Osteocyte (in vitro differentiated cells): ENCODE data around the gene ADAMTS7. TPM values are rescaled to one million over a fixed set of nuclear protein-coding genes. Genes with fewer than 3 reads are reported as not detected.
"Not testable (repeated sequence)": the region's sequence is repeated elsewhere in the genome, so short reads cannot be mapped to it uniquely, and the experiment has no call there.

Experiments used
- DNase-seq: peaks from one replicate; pipeline ENCODE4 v3.0.0; 2021; ENCODE audit warnings: mixed read lengths; ENCODE audit not compliant: unreplicated experiment; ENCODE audit errors: extremely low spot score
- H3K27ac Mint-ChIP-seq: one replicate; pipeline ENCODE4 v1.8.0; 2021; ENCODE audit warnings: mild to moderate bottlenecking, mixed read lengths; ENCODE audit not compliant: unreplicated experiment
- H3K27me3 Mint-ChIP-seq: one replicate; pipeline ENCODE4 v1.8.0; 2021; ENCODE audit warnings: mixed read lengths; ENCODE audit not compliant: unreplicated experiment
- H3K36me3 Mint-ChIP-seq: one replicate; pipeline ENCODE4 v1.8.0; 2021; ENCODE audit warnings: mixed read lengths; ENCODE audit not compliant: unreplicated experiment
- H3K4me1 Mint-ChIP-seq: one replicate; pipeline ENCODE4 v1.8.0; 2021; ENCODE audit warnings: mixed read lengths; ENCODE audit not compliant: unreplicated experiment
- H3K4me3 Mint-ChIP-seq: one replicate; pipeline ENCODE4 v1.8.0; 2021; ENCODE audit warnings: mild to moderate bottlenecking, moderate library complexity, mixed read lengths; ENCODE audit not compliant: unreplicated experiment
- H3K9me3 Mint-ChIP-seq: one replicate; pipeline ENCODE4 v1.8.0; 2021; ENCODE audit warnings: mixed read lengths; ENCODE audit not compliant: unreplicated experiment
- CTCF ChIP-seq: fragments of 200-600 bp; sonication (generic); IDR thresholded peaks from 2 replicates; pipeline ENCODE4 v1.5.0; 2021; ENCODE audit warnings: antibody characterized with exemption, mild to moderate bottlenecking, moderate library complexity
- total RNA-seq: library from RNA; stranded (reverse); gene quantifications from 2 replicates; pipeline ENCODE4 v1.2.1, GENCODE V29; 2021

ADAMTS7 gene
- total RNA-seq, 1 donor from 2014 or later, result 193 TPM

DNA sequence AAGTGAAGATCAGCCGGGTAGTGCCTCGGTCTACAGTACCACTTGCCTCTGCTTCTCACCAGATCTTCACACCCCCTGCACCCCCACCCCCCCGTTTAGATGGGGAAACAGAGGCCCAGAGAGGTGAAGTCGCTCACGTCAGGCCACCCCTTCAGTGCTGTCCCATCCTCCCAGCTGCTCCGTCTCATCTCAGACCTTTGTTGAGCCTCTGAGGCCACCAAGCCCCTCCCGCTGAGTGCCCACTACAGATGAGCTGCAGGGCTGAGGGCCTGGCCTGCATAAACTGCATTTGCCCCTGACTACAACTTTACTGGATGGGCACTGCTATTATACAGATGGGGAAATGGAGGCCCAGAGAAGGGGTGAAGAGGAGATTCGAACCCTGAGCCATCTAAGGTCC lies 35.8 kb downstream of the ADAMTS7 start:
- Mint-ChIP-seq H3K27ac (no peak overlapping the region), H3K27me3 (no peaks in the 10 kb centered on the region), H3K9me3 (no peaks in the 10 kb centered on the region), H3K4me1 (peaks cover 13% of the 10 kb centered on the region), H3K4me3 (no peak overlapping the region), H3K36me3 (peaks cover 17% of the 10 kb centered on the region)
- DNase-seq, result no peak
- TF ChIP-seq CTCF, result no peak

- H3K4me3 Mint-ChIP-seq, DNase-seq, H3K27ac Mint-ChIP-seq, H3K27me3 Mint-ChIP-seq, H3K9me3 Mint-ChIP-seq: not testable (repeated sequence)
- Mint-ChIP-seq H3K4me1 (peaks cover 13% of the 10 kb centered on the region), H3K36me3 (peaks cover 17% of the 10 kb centered on the region)
These were observed 36.7 kb downstream of the ADAMTS7 start for GRCh38 chr15:78774451-78774990.

GRCh38 chr15:78773765-78774450 lies 37.4 kb downstream of the ADAMTS7 start:
- not testable (repeated sequence) for H3K4me3 Mint-ChIP-seq, H3K27me3 Mint-ChIP-seq, H3K9me3 Mint-ChIP-seq, DNase-seq, H3K27ac Mint-ChIP-seq
- peaks cover 13% of the 10 kb centered on the region for H3K4me1 Mint-ChIP-seq
- peaks cover 17% of the 10 kb centered on the region for H3K36me3 Mint-ChIP-seq

GRCh38 chr15:78772738-78773137 lies 38.5 kb downstream of the ADAMTS7 start:
- H3K4me3 Mint-ChIP-seq, result no peak overlapping the region
- H3K27ac Mint-ChIP-seq, result no peak overlapping the region
- DNase-seq, result no peak
- peaks cover 15% of the 10 kb centered on the region for H3K36me3 Mint-ChIP-seq
- TF ChIP-seq CTCF, result no peak
- H3K9me3 Mint-ChIP-seq, result no peaks in the 10 kb centered on the region
- peaks cover 4% of the 10 kb centered on the region for H3K4me1 Mint-ChIP-seq
- H3K27me3 Mint-ChIP-seq, result no peaks in the 10 kb centered on the region

DNA sequence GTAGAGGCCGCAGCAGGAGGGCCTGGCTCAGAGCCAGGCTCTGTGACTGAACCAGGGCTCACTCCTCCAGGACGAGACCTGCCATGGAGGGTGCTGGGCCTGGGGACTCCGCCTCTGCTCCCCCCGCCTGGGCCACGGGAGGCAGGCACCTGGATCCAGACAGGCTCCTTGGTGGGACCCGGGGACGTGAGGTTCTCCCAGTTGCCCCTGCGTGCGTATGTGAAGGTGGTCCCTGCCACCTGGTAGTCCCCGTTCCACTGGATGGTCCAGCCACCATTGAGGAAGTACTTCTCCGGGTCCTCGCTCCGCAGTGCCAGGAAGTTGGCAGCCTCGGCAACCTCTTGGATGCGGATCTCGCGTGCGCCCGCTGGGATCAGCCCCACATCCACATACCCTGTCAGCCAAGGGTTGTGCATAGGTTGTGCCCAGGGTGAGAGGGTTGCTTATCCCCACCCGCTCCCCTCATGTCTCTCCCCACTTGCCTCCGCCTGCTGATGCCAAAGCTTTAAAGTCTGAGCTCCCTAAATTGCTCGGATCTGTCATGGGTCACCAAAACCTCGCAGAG lies 39.7 kb downstream of the ADAMTS7 start:
- peaks cover 17% of the 10 kb centered on the region for H3K36me3 Mint-ChIP-seq
- H3K27me3 Mint-ChIP-seq, H3K9me3 Mint-ChIP-seq, H3K4me3 Mint-ChIP-seq, H3K4me1 Mint-ChIP-seq, DNase-seq, H3K27ac Mint-ChIP-seq: not testable (repeated sequence)

DNA sequence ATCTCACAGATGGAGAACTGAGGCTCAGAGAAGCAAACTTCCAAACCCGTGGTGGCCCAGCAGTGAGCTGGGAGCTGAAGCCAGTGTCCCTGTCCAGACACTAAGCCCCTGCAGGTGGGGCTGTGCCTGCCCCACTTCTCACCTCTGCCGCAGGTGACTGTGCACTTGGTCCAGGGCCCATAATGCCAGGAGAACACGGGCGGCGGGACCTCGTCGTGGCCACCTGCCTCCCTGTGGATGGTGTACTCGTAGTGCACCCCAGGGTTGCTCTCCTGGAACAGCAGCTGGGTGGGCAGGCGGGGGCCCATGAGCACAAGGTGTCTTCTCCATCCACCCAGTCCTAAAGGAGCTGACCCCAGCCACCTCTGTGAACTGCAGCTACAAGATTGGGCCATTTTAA lies 40.2 kb downstream of the ADAMTS7 start:
- not testable (repeated sequence) for H3K4me1 Mint-ChIP-seq, DNase-seq, H3K9me3 Mint-ChIP-seq, H3K27me3 Mint-ChIP-seq, H3K27ac Mint-ChIP-seq, H3K4me3 Mint-ChIP-seq
- peaks cover 19% of the 10 kb centered on the region for H3K36me3 Mint-ChIP-seq

GRCh38 chr15:78769473-78770225 lies 41.6 kb downstream of the ADAMTS7 start:
- H3K9me3 Mint-ChIP-seq, H3K4me1 Mint-ChIP-seq, DNase-seq, H3K27me3 Mint-ChIP-seq, H3K4me3 Mint-ChIP-seq, H3K27ac Mint-ChIP-seq: not testable (repeated sequence)
- H3K36me3 Mint-ChIP-seq, result peaks cover 19% of the 10 kb centered on the region
